GM21390 (cell line): ENCODE data around the gene APOO.

ENCODE experiments used
- ATAC-seq: cut with Tn5 transposase; IDR thresholded peaks from one replicate; pipeline ENCODE4 v1.9.1; 2021; ENCODE audit not compliant: unreplicated experiment

The APOO gene

DNA sequence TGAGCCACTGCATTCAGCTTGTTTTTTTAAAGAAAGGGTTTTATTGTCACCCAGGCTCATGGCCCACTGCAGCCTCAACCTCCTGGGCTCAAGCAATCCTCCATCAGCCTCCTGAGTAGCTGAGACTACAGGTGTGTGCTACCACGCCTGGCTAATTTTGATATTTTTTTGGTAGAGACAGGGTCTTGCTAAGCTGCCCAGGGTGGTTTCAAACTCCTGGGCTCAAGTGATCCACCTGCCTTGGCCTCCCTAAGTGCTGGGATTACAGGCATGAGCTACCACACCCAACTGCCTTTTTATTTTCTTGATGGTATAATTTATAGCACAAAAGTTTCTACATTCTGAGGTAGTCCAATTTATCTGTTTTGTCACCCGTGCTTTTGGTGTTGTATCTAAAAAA lies 85.9 kb downstream of the APOO start:
- ATAC-seq: no peak

DNA sequence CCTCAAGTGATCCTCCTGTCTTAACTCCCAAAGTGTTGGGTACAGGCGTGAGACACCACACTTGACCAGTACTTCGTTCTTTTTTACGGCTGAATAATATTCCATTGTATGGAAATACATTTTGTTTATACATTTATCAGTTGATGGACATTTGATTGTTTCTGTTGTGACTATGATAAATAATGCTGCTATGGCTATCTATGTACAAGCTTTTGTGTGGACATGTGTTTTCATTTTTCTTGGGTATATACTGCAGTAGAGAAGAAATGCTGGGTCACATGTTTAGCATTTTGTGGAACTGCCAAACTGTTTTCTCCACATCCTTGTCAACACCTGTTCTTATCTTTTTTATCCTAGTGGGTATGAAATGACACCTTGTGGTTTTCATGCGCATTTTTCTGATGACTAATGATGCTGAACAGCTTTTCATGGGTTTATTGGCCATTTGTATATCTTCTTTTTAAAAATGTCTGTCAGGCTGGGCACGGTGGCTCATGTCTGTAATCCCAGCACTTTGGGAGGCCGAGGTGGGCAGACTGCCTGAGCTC lies 87.4 kb downstream of the APOO start:
- no peak for ATAC-seq

DNA sequence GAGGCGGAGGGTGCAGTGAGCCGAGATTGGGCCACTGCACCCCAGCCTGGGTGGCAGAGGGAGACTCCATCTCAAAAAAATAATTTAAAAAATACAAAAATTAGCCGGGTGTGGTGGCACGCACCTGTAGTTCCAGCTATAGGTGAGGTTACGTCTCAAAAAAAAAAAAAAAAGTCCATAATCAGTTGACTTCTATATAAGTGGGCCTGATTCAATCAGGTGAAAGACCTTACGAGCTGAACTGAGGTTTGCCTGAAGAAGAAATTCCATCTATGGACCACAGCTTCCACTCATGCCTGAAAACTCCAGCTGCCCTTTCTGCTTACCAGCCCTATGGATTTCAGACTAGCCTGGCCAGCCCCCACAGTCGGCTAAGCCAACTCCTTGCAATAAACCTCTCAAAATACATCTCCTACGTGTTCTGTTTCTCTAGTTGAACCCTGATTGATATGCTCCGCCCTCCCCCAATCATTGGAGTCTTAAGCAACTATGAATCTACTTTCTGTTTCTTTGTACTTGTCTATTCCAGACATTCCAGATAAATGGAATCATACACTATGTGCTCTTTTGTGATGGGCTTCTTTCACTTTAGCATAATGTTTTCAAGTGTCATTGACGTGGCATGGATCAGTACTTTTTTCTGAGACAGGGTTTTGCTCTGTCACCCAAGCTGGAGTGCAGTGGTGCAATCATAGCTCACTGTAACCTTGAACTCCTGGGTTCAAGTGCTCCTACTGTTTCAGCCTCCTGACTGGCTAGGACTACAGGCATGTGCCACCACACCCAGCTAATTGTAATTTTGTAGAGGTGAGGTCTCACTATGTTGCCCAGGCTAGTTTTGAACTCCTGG lies 88.1 kb downstream of the APOO start:
- no peak for ATAC-seq

DNA sequence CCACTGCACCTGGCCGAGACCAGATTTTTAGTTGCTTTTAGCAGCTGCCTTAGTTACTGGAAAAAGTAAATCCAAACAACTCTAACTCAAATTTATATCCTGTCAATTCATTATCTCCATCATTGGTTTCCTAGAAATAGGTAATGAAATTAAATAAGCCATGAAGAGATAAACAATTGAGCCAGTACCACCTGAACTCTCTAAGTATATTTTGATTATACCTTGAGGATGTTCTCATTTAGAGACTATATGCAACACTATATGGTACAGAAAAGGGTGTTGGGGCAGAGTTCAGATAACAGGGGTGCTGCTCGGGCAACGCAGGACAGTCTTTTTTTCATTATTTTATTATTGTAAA lies 89.8 kb downstream of the APOO start:
- no peak for ATAC-seq

DNA sequence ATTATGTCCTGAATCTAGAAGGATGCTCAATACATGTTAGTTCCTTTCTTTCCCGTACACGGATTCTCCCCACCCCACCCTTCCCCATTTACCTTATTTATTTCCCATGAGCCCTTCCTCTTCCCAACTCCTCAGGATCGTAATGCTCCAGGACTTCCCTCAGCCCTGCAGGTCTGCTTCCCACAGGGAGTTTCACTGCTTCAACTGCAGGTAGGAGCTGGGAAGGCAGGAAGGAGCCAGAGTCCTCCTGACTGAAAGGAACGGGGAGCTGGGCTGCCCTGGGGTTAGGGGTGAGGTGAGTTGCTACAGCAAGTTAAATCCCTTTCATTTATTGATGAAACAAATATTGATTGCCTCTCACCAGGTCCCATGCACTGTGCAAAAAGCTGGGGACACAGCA lies 91.6 kb downstream of the APOO start:
- no peak for ATAC-seq

DNA sequence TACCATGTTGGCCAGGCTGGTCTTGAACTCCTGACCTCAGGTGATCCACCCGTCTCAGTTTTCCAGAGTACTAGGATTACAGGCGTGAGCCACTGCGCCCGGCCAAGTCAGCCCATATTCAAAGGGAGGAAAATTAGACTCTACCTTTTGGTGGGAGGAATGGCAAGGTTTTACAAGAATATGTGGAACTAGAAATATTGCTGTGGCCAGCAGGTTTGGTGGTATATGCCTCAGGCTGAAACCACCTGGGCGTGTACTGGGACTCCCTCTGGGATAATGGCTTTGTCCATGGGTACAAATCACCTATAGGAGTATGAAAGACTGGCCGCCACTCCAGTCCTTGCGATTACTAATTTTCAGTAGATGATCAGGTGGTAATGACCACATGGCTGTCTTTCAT lies 92.4 kb downstream of the APOO start:
- no peak for ATAC-seq

DNA sequence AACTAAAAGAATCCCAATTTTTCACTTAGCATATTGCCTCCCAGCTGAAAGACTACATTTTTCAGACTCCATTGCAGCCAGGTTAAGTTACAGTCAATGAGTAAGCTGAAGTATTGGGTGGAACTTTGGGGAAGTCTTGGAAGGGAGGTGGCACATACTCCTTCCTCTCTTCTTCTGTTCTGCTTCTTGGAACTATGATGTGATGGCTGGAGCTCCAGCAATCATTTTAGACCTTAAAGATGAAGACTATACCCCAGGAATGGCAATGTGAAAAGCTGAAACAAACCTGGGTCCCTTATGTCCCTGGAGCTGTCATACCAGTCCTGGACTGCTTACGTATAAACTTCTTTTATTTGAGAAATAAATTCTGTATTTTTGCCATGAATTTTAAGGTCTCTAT lies 93.9 kb downstream of the APOO start:
- ATAC-seq: no peak

DNA sequence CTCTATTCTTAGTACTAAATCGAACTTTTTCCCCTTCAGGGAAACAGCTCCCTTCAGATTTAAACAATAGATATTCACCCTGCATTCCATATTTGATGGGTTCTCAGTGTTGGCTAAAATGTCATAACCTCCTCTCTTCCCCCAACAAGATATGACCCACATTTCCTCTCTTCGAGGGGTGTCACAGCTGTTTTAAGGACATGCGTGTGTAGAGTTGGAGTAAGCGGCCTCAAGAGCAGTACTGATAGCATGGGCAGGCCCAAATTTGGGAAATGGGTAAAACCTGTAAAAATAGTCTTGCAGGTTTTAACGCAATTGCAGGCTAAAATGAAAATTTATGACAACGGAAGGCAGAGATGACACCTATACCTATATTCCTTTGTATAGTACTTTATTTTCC lies 96.1 kb downstream of the APOO start:
- no peak for ATAC-seq

DNA sequence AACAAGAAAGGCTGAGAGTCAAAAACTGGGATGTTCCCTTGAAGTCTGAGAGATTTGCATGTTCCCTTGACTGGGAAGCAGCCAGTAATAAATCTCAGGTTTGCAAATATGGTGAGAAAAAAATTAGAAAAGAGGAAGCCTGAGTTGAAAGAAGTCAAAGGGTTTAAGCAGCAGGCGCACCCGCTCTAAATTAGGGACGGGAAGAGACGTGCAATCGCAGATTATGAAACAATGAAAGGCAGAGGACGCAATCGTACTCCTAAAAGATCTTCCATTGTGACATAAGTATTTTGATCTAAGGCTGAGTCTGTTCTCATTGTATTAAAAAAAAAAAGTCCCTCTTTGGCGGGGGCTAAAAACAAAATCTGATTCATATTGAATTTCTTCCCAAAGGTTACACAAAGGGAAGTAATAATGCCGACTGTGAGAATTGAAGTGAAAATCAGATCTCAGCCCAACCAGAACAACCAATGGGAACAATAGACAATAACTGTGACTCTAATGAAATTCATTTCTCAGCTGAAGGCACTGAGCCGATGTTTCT lies 96.6 kb downstream of the APOO start:
- no peak for ATAC-seq

DNA sequence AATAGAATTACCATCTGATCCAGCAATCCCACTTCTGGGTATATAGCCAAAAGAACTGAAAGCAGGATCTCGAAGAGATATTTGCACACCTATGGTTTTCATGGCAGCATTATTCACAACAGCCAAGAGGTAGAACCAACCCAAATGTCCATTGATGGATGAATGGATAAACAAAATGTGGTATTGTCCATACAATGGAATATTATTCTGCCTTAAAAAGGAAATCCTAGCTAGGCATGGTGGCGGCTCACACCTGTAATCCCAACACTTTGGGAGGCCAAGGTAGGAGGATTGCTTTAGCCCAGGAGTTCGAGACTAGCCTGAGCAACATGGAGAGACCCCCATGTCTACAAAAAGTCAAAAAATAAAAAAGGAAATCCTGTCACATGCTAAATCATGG lies 97.5 kb downstream of the APOO start:
- ATAC-seq: no peak

DNA sequence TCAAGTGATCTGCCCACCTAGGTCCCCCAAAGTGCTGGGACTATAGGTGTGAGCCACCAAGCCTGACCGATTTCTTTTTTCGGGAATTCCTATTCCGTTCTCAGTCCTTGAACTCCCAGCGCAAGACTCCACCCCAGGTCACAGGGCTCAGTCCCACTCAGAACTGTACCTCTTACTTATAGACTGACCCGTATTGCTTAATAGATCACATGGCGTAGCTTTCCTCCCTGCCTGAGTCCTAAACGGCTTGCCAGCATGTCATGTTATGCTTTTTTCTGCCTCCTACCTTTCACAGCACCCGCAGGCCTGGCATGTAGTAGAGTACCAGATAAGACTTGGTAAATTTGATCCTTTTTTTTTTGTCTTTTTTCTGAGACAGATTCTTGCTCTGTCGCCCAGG lies 102.3 kb downstream of the APOO start:
- no peak for ATAC-seq

DNA sequence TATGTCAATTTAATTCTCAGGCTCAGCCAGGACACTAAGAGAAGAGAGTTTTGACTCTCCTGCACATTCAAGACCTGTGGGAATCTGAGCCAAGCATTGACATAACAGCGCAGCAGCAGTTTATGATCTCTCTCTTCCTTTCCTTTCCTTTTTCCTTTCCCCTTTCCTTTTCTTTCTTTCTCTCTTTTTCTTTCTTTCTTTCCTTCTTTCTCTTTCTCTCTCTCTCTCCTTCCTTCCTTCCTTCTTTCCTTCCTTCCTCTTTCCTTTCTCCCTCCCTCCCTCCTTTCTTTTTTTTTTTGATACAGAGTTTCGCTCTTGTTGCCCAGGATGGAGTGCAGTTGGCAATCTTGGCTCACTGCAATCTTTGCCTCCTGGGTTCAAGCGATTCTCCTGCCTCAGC lies 103.2 kb downstream of the APOO start:
- no peak for ATAC-seq

DNA sequence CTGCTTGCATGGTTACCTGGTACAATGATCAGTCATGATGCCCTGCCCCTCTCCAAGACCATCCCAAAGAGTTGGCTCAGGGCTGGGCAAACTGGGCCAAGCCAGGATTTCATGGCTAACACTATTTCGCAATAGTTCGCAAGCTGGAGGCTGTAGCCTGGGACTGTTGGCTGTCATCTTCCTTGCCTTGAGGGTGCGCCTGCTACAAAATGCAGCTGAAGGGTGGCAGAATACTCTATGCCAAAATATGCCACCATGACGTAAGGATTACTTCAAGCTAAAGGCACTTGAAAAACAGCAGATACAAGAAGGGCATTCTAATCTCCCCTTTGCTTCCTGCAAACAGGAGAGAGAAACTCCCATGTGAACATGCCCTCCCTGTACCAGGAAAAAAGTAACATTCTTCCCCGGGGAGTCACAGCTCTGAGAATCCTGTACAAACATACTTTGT lies 103.8 kb downstream of the APOO start:
- ATAC-seq: no peak

DNA sequence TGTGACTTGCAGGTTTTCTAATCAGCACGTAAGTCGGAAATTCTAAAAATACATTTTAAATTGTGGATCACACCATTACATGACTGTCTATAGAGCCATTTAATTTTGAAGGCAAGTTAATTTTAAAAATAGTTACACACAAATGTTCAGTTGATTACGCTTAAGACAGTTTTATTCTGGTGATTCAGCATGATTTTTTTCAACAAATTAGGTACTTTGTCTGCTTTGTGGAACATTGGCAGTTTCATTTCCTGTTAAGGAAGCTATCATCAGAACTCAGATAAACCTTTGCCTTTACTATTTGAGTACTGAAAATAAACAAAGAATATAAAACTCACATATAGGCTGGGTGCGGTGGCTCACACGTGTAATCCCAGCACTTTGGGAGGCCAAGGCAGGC lies 105.3 kb downstream of the APOO start:
- no peak for ATAC-seq

DNA sequence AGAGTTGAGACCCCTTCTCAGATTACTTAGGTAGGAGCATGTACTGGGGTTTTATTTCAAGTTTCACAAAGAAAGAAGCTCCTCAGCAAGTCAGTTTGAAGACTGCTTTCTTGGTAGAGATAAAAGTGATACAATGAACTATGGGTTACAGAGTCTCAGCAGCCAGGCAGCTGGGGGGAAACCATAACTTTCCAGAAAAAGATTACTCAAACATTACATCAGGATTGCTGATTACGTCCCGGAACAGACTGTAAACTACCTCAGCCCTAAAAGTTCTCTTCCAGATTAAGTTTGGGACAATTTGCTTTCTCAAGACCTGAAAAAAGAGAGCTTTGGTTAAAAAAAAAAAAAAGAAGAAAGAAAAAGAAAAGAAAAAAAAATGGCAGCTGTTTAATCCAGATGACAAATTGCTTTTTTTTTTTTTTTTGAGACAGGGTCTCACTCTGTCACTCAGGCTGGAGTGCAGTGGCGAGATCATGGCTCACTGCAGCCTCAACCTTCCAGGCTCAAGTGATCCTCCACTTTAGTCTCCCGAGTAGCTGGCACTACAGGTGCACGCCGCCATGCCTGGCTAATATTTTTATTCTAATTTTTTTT lies 108.2 kb downstream of the APOO start:
- ATAC-seq: no peak

DNA sequence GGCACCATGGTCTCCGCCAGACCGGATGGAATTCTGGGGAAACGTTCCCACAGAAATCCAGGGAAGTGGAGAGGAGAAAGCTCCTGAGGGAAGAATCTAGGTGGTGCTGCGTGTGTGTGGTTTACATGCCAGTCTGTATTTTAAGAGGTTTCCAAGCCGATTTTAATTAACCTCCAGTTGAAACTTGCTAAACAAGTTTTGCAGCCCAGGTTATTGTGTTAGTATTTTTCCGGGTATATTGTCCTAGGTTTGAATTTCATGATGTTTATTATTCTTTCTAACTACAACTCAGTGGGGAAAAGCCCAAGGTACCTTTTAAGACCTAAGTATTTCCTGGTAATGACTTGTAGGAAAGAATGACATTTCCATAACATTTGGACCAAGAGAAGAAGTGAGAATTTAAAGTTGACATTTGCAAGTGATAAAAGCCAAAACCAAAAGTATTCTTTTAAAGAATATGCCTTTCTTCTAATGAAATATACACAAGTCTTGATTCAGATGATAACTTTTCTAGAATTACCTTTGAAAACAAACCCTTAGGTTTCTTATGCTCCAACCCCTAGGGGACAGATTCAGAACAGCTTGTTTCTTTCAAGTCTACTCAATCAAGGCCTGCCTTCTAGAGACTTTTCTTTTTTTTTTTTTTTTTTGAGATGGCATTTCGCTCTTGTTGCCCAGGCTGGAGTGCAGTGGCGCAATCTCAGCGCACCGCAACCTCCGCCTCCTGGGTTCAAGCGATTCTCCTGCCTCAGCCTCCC lies 110.2 kb downstream of the APOO start:
- ATAC-seq: no peak

DNA sequence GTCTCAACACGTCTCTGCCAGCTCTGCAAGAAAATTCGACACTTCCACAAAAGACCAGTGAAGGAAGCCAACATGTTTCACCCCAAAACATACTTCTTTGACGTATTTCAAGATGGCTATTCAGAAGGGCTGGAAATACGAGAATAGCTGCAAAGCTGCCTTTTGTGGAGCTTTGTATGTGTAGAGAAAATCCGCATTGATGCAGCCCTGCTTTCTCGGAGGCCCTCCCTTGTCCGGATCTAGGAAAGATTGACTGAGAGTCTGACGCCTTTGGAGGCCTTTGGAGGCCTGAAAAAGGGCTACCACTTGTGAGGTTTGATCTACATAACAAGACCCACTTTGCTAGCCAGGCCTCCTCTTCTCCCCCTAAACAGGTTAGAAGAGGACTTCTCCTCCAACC lies 112.5 kb downstream of the APOO start:
- no peak for ATAC-seq

DNA sequence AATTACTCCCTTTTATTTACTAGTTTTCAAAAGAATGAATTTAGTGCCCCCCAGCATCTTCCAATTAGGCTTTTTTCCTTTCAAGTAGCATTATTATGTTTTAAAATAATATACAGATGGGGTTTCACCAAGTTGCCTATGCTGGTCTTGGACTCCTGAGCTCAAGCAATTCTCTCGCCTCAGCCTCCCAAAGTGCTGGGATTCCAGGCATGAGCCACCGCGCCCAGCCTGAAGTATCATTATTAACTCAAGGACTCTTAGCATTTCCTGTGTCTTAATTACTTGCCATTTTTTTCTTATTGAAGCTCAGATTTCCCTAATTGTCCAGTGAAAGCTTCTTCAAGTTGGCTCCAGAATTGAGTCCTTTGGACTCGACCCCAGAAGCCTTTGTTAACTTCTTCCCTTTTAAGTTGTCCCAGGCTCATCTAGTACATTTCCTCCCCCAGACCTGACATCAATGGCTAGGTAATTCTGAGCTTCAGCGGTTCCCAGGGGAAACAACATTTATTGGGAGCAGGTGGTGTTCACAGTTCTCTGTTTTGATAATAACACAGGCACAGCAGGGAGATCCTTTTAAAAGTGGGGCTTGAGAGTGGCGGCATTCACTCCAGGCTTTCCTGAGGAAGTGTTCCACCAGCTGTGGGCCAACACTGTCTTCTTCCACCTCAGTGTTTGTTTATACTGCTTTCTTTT lies 114.7 kb downstream of the APOO start:
- ATAC-seq: no peak

DNA sequence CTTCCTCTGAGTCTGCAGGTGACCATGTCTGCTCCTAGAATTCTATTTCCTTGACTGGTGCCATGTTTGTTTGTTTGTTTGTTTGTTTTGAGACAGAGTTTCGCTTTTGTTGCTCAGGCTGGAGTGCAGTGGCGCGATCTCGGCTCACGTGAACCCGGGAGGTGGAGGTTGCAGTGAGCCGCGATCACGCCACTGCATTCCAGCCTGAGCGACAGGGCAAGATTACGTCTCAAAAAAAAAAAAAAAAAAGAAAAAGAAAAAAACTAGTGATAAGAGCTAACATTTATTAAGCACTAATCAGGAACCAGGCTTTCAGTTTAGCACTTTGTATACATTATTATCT lies 117.6 kb downstream of the APOO start:
- no peak for ATAC-seq

DNA sequence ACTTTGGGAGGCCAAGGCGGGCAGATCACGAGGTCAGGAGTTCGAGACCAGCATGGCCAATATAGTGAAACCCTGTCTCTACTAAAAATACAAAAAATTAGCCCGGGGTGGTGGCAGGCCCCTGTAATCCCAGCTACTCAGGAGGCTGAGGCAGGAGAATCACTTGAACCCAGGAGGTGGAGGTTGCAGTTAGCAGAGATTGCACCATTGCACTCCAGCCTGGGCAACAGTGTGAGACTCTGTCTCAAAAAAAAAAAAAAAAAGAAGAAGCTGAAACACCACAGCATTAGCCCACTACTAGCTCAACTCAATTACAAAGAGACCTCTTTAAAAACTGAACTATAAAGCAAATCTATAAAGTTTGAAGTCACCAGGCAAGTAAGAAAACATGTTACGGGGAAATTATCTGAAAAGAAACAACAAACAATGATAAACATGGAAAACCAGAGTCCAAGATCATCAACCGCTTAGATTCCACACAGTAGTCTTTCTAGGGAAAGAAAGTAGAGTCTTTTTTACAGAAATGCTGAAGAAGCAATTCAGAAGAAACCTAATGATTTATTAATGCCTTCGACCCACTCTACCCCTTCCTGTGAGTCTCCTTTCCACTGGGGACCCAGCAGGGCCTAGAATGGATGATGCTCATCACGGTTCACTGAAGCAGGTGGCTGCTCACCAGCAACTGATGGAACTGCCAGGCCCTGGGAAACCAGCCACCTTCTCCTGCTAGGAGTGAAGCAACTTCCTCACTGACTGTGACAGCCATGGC lies 118.2 kb downstream of the APOO start:
- ATAC-seq: no peak
